D721Med (cell line): ENCODE measurements around the gene CHMP6.

ENCODE experiments used
- DNase-seq: peaks from one replicate; pipeline ENCODE4 v3.0.0; 2011; ENCODE audit warnings: low spot score; ENCODE audit not compliant: insufficient read length
- FAIRE-seq: peaks from 2 replicates; lab custom pipeline; 2011; peaks lifted over from hg19 to GRCh38; lab: Jason Lieb, UNC
- TF ChIP-seq, protein P1 (sequence below): IDR thresholded peaks from 2 replicates; pipeline ENCODE4 v1.5.1; 2012; ENCODE audit warnings: mild to moderate bottlenecking, control low read depth; ENCODE audit not compliant: insufficient read depth; ENCODE audit errors: missing control alignments

The CHMP6 gene

DNA sequence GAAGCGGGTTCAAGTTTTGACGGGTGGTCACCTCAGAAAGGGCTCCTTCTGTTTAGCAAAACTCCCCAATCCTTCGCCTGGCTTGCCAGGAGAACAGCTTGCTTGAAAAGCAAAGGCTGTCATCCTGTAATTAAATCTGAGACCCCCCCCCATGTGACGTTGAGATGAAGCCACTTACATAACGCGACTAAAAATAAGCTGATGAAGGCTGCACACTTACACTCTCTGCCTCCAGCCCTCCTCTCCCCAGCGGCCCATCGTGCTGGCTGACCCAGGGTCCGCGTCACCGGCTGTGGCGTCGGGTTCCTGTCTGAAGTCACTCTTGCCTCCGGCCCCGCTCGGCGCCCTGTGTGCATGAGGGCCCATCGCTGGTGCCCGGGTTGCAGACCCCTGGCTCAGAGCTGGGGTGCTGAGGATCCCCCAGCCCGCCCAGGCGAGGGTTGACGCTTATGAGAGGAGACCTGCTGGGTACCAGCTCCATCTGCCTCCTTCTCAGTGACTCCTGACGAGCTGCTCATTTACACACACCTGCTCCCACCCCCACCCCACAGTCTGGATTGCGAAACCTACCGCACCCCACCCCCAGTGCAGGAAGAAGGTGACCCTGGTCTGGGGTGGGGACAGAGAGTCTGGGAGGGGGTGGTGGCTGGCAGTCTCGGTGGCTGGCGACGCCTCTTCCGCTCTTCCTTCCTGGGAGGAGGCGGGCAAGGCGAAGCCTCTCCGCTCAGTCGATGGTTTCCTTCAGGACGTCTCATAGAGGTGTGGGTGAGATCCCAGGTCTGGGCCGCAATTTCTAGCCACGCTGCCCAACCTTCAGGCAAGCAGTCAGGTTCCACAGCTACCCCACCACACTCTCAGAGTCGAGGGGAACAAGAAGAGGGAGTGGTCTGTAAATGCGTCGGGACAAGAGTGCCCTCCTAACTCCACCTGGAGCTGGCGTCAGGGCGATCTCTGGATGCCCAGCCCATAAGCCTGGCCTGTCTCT lies 40.2 kb downstream of the CHMP6 start:
- FAIRE-seq (no peak), DNase-seq (no peak)
- TF ChIP-seq, protein P1, sequence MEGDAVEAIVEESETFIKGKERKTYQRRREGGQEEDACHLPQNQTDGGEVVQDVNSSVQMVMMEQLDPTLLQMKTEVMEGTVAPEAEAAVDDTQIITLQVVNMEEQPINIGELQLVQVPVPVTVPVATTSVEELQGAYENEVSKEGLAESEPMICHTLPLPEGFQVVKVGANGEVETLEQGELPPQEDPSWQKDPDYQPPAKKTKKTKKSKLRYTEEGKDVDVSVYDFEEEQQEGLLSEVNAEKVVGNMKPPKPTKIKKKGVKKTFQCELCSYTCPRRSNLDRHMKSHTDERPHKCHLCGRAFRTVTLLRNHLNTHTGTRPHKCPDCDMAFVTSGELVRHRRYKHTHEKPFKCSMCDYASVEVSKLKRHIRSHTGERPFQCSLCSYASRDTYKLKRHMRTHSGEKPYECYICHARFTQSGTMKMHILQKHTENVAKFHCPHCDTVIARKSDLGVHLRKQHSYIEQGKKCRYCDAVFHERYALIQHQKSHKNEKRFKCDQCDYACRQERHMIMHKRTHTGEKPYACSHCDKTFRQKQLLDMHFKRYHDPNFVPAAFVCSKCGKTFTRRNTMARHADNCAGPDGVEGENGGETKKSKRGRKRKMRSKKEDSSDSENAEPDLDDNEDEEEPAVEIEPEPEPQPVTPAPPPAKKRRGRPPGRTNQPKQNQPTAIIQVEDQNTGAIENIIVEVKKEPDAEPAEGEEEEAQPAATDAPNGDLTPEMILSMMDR, result no peak

DNA sequence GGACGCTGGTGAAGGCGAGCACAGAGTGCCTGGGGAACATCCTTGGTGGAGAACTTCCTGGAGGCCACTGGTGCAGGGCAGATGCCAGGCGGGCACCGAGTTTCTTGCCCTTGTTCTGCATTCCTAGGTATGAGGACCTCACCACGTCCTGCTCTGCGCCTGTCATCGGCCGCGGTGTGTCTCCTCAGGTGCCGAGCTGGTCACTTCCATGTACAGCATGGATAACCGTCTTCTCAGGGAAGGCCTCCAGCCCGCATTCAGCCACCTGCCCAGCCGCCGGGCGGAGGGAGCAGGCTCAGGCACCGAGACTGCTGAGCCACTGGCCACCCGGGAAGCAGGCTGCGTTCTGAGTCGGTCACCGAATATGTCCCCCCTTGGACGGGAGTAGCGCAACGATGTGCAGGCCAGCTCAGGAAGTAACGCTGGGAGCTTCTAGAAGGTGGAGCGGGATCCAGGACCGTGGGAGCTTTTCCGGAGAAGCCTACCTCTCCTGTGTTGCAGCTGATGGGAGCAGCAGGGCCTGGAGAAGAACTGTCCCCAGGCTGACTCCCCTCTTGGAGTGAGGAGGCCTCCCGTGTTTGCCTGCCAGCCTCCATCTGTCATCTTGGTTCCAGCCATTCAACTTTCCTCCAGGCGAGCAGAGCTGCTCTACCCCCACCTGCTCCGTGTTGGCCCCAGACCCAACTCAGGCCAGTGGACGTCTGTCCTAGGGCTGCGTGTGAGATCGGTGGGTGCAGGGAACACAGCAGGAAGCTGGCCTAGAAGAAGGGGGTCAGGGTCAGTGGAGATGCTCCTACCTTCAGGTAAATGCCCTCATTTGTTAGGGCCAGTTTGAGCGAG lies 41.2 kb downstream of the CHMP6 start:
- no peak for FAIRE-seq
- DNase-seq, result no peak
- TF ChIP-seq, protein P1, result no peak

- FAIRE-seq (no peak), DNase-seq (no peak)
- TF ChIP-seq, protein P1, result no peak
Measured at GRCh38 chr17:81033535-81034167, 42.0 kb downstream of the CHMP6 start.

- DNase-seq (no peak), FAIRE-seq (no peak)
- TF ChIP-seq, protein P1, result no peak
Measured at GRCh38 chr17:81034168-81034777, 42.6 kb downstream of the CHMP6 start.

GRCh38 chr17:81034779-81035520 lies 43.3 kb downstream of the CHMP6 start, which contains the start of gene BAIAP2:
BAIAP2 (plus strand) TSS chr17:81035151; CDS start chr17:81035255, 104 bp downstream.
- DNase-seq (peak; percentile 98), FAIRE-seq (no peak)
- TF ChIP-seq, protein P1, result peak; percentile 3
